GM12864 (cell line): ENCODE results near the gene TTC31.
"Not testable (repeated sequence)": the region's sequence is repeated elsewhere in the genome, so short reads cannot be mapped to it uniquely, and the experiment has no call there.

Experiments used
- DNase-seq: peaks from one replicate; pipeline ENCODE4 v3.0.0-alpha.2; 2011; ENCODE audit warnings: low read depth
- H3K4me3 ChIP-seq: 2 replicates; pipeline ENCODE4 v1.5.1; 2011; ENCODE audit warnings: mild to moderate bottlenecking, low read depth, low read length, control low read depth
- CTCF ChIP-seq: IDR thresholded peaks from 2 replicates; pipeline ENCODE4 v1.5.1; 2011; ENCODE audit warnings: low read depth, mild to moderate bottlenecking, moderate library complexity, low read length, control low read depth, inconsistent platforms; ENCODE audit errors: missing control alignments

The TTC31 gene

GRCh38 chr2:74481961-74482800, 700 bp upstream of the TTC31 start:
- DNase-seq, result no peak
- no peak for TF ChIP-seq CTCF
- peak overlapping the region; percentile 95 for H3K4me3 ChIP-seq

GRCh38 chr2:74483675-74484164, 839 bp downstream of the TTC31 start:
- H3K4me3 ChIP-seq, result peak overlapping the region; percentile 95
- DNase-seq, result not testable (repeated sequence)

- TF ChIP-seq CTCF, result no peak
- no peak overlapping the region for H3K4me3 ChIP-seq
- DNase-seq, result no peak
Measured at GRCh38 chr2:74486141-74486540, 3.3 kb downstream of the TTC31 start.

GRCh38 chr2:74488643-74489481, 6.0 kb downstream of the TTC31 start:
- no peak overlapping the region for H3K4me3 ChIP-seq
- DNase-seq, result no peak
- no peak for TF ChIP-seq CTCF

GRCh38 chr2:74489906-74490305, 7.0 kb downstream of the TTC31 start:
- no peak for DNase-seq
- H3K4me3 ChIP-seq, result no peak overlapping the region
- no peak for TF ChIP-seq CTCF

GRCh38 chr2:74491648-74492544, 9.0 kb downstream of the TTC31 start:
- TF ChIP-seq CTCF, result no peak
- DNase-seq, result no peak
- H3K4me3 ChIP-seq, result no peak overlapping the region
